Daoy (cell line): ENCODE data around the gene PADI6. TPM values are rescaled to one million over a fixed set of nuclear protein-coding genes. Genes with fewer than 3 reads are reported as not detected.

ENCODE experiments used
- DNase-seq: peaks from one replicate; pipeline ENCODE4 v3.0.0-alpha.2; 2015; ENCODE audit warnings: low read depth
- total RNA-seq: library from RNA; depleted of rRNA; stranded (reverse); fragments of >200 nt; shearing (Covaris generic); gene quantifications from 2 replicates; pipeline ENCODE4 v1.2.3, GENCODE V29; 2014

The PADI6 gene
- total RNA-seq, 1 experiment from 2014 or later: not detected

GRCh38 chr1:17356387-17357026 lies 15.5 kb upstream of the PADI6 start:
- DNase-seq: no peak

- no peak for DNase-seq
Measured at GRCh38 chr1:17358557-17358956, 13.4 kb upstream of the PADI6 start.

GRCh38 chr1:17359031-17359430 lies 13.0 kb upstream of the PADI6 start:
- no peak for DNase-seq

- DNase-seq: no peak
Measured at GRCh38 chr1:17359808-17360207, 12.2 kb upstream of the PADI6 start.

- DNase-seq: no peak
Measured at GRCh38 chr1:17360272-17360956, 11.6 kb upstream of the PADI6 start.

GRCh38 chr1:17361687-17362086 lies 10.3 kb upstream of the PADI6 start:
- DNase-seq: no peak

GRCh38 chr1:17363351-17363750 lies 8.6 kb upstream of the PADI6 start:
- no peak for DNase-seq

GRCh38 chr1:17363771-17364170 lies 8.2 kb upstream of the PADI6 start:
- DNase-seq: no peak

GRCh38 chr1:17365293-17365692 lies 6.7 kb upstream of the PADI6 start:
- no peak for DNase-seq

- peak; percentile 83 for DNase-seq
Measured at GRCh38 chr1:17369466-17369865, 2.5 kb upstream of the PADI6 start.

GRCh38 chr1:17370618-17371017 lies 1.4 kb upstream of the PADI6 start:
- peak; percentile 23 for DNase-seq

- DNase-seq: no peak
Measured at GRCh38 chr1:17372955-17373354, 959 bp downstream of the PADI6 start.

- DNase-seq: no peak
Measured at GRCh38 chr1:17375651-17376050, 3.7 kb downstream of the PADI6 start.

GRCh38 chr1:17377325-17377953 lies 5.4 kb downstream of the PADI6 start:
- DNase-seq: no peak

- no peak for DNase-seq
Measured at GRCh38 chr1:17381161-17381560, 9.2 kb downstream of the PADI6 start.

- DNase-seq: no peak
Measured at GRCh38 chr1:17392199-17392740, 20.3 kb downstream of the PADI6 start.

- no peak for DNase-seq
Measured at GRCh38 chr1:17393230-17393629, 21.2 kb downstream of the PADI6 start.

GRCh38 chr1:17397910-17398695 lies 26.1 kb downstream of the PADI6 start:
- no peak for DNase-seq

GRCh38 chr1:17400725-17401341 lies 28.8 kb downstream of the PADI6 start:
- no peak for DNase-seq

GRCh38 chr1:17401841-17402240 lies 29.8 kb downstream of the PADI6 start:
- DNase-seq: no peak

GRCh38 chr1:17403081-17403480 lies 31.1 kb downstream of the PADI6 start:
- no peak for DNase-seq
